Fibroblast of pulmonary artery (primary cell): ENCODE data around the gene KRT6C.

Experiments
- DNase-seq: peaks from one replicate; pipeline ENCODE4 v3.0.0-alpha.2; 2010; ENCODE audit warnings: low read depth
- H3K4me3 ChIP-seq: replicated peaks from 2 replicates; pipeline ENCODE4 v1.5.1; 2011; ENCODE audit warnings: low read depth, mild to moderate bottlenecking, control low read depth, low read length, moderate library complexity
- TF ChIP-seq, protein P1 (sequence below): IDR thresholded peaks from 2 replicates; pipeline ENCODE4 v1.5.1; 2011; ENCODE audit warnings: mild to moderate bottlenecking, control low read depth, low read length, inconsistent platforms; ENCODE audit errors: missing control alignments

KRT6C gene

DNA sequence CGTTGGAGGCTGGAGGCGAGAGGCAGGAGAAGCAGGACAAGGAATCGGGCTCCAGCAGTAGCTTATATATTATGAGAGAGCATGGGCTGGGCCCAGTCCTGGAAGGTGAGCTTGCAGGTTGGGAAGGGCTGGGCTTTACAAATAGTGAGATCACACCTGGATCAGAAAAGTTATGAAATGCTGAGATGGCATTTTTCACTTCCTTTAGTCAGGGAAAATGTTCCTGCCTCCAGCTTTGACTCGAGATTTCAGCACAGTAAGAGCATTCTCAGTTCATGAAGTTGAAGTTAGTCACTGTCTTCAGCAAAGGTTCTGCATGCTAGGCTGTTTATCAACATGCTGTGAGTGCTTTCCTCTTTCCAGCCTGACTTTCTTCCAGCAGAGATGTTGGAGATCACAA is at the start of gene KRT6C:
KRT6C (minus strand) TSS at position 38 of the 400 bp plus-strand sequence. CDS start 68 bp downstream, outside the sequence.
- TF ChIP-seq, protein P1, sequence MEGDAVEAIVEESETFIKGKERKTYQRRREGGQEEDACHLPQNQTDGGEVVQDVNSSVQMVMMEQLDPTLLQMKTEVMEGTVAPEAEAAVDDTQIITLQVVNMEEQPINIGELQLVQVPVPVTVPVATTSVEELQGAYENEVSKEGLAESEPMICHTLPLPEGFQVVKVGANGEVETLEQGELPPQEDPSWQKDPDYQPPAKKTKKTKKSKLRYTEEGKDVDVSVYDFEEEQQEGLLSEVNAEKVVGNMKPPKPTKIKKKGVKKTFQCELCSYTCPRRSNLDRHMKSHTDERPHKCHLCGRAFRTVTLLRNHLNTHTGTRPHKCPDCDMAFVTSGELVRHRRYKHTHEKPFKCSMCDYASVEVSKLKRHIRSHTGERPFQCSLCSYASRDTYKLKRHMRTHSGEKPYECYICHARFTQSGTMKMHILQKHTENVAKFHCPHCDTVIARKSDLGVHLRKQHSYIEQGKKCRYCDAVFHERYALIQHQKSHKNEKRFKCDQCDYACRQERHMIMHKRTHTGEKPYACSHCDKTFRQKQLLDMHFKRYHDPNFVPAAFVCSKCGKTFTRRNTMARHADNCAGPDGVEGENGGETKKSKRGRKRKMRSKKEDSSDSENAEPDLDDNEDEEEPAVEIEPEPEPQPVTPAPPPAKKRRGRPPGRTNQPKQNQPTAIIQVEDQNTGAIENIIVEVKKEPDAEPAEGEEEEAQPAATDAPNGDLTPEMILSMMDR: no peak
- no peak for DNase-seq
- H3K4me3 ChIP-seq: no peak within 1 kb of the TSS

DNA sequence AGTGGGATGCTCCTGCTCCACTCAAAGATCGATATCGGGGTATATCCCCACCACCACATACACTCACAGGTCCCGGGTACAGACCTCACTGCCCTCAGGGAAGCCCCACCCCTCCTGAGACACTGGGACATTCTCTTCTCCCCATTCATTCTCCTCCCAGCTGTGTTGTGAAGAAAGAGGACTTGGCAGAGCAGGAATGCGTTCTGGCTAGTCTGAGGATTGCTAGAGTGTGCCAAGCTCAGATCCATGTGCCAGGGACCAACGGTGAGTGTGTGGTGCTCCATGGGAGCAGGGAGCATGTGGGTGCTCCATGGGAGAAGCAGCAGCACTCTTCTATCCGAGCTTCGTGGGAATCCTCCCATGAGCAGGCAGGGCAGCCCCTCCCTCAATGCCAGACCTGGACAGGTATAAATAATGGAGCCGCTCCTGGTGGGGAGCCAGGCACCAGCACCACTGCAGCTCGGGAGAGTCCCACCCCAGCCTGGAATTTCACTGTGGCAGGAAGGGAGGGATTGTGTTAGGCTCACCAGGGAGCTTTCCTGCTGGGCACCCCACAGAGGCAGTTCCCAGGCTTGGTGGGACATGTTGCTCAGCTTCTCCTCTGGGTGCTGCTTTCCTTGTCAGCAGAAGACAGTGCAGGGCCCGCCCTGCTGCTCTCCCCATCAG is 48.9 kb upstream of the KRT6C start:
- DNase-seq: peak; percentile 12
- TF ChIP-seq, protein P1: no peak
- no peak overlapping the region for H3K4me3 ChIP-seq

DNA sequence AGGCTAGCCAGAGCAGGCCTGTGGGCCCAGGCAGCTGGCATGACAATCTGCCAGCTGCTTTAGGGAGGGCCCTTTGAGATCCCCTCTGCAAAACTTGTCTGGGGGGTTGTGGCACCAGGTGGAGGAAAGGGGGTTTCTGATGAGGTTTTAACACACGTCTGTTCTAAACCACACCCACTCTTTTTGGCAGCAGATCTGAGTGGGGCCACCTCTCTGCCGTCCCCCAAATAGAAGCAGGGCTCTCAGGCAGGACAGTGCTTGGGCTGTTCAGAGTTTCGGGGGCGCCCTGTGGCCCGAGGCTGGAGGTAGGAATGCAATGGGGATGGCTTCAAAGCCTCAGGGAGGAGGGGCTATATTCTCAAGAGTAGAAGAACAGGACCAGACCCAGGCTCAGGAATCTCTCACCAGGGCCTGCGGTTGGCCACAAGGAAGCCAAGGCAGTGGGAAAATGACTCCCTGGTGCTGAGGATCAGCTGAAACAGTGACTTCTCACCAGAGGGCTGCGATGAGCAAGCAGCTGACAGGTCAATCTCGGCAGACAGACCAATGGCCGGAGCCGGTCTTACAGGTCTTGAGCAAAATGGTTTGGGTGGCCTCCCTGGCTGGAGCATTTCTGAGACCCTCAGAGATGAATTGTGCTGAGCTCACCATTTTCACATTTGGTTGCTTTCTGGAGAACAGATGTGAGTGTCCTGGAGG is 48.1 kb upstream of the KRT6C start:
- no peak overlapping the region for H3K4me3 ChIP-seq
- DNase-seq: no peak
- TF ChIP-seq, protein P1: no peak

DNA sequence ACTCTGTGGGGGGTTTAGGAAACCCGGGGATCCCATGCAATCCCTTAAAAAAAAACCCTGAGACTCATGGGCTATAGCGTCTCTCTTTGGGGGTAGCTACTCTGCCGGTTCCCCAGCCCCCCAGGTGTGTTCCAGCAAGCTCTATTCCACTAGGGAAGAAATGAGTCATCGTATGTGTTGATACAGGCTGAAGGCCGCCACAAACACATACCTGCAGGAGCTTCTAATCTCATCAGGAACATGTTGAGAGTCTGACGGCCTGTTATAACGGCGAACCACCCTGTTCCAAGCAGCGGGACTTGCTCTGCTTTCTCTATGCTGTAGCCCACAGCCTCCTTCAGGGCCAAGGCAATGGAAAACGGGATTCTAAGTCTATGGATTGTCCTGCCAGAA is 47.6 kb upstream of the KRT6C start:
- no peak overlapping the region for H3K4me3 ChIP-seq
- TF ChIP-seq, protein P1: no peak

DNA sequence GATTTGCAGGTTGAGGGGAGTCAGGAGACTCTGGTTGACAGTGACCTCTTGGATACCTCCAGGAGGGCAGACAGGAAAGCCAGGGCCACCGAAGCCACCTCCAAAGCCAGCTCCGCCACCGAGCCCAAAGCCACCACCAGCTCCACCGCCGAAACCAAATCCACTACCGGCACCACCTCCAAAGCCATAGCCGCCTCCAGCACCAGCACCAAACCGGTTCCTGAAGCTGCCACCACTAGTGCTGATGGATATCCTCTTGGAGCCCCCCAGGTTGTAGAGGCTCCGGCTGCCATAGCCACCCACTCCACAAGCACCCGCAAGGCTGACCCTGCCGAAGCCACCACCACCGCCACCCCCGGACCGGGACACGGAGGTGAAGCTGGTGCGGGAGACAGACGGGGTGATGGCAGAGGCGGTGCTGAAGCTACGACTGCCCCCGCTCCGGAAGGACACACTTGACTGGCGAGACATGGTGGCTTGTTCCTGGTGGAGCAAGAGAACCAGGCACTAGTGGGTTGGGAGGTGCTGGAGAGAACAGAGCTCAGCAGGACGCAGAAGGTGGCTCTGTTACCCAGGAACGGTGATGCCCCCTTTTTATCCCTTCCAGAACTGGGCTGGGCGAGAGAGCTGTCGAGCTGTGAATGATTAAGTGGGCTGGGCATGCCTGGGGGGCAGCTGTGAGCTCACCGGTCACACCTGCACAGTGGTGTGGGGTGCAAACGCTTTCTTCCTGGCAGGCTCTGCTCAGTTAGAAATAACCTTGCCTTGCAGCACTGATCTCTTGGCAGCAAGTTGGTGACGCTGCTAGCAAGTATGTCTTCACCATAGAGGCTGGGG is 46.4 kb upstream of the KRT6C start, which contains the start of gene KRT5:
KRT5 (minus strand) TSS at position 569 of the 837 bp plus-strand sequence; CDS start at position 471, 98 bp downstream.
- H3K4me3 ChIP-seq: no peak within 1 kb of the TSS
- TF ChIP-seq, protein P1: no peak
- no peak for DNase-seq

More for the DNA sequence above, 47.6 kb upstream of the KRT6C start:
- no peak for DNase-seq

DNA sequence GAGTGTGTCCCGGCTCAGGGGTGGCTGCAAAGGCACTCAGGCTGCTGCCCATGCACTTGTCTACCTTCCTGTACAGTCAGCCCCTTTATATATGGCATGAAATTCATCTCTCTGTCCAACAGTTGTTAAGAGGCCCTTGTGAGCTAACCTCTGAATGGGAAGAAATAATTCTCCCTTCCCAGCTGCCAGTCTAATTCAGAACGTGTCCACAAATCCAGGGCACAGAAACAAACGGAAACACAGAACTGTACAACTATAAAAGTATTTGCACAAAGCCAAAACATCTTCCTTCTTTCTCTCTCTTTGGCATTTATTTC is 45.7 kb upstream of the KRT6C start:
- no peak overlapping the region for H3K4me3 ChIP-seq
- DNase-seq: no peak
- TF ChIP-seq, protein P1: no peak
